Activated naive CD8-positive, alpha-beta T cell treated with anti-CD3 and anti-CD28 coated beads, Interleukin-2, amount 50 U/mL, for 24 hours (primary cell): ENCODE results near the gene NECAP2.

Experiments
- ATAC-seq: fragments of 150-1000 bp; cut with Tn5 transposase; one replicate; pipeline ENCODE4 v1.10.0; 2021
- DNase-seq: peaks from one replicate; pipeline ENCODE4 v3.0.0; 2021
- H3K27ac Mint-ChIP-seq: one replicate; pipeline ENCODE4 v1.8.0; 2021; ENCODE audit warnings: mild to moderate bottlenecking, mixed read lengths
- H3K27me3 Mint-ChIP-seq: one replicate; pipeline ENCODE4 v1.8.0; 2021; ENCODE audit warnings: mixed read lengths
- H3K36me3 Mint-ChIP-seq: one replicate; pipeline ENCODE4 v1.8.0; 2021; ENCODE audit warnings: low read depth, mixed read lengths
- H3K4me1 Mint-ChIP-seq: one replicate; pipeline ENCODE4 v1.8.0; 2021; ENCODE audit warnings: mixed read lengths
- H3K4me3 Mint-ChIP-seq: one replicate; pipeline ENCODE4 v1.8.0; 2021; ENCODE audit warnings: mild to moderate bottlenecking, moderate library complexity, mixed read lengths
- H3K9me3 Mint-ChIP-seq: one replicate; pipeline ENCODE4 v1.8.0; 2021; ENCODE audit warnings: mixed read lengths

Gene NECAP2

DNA sequence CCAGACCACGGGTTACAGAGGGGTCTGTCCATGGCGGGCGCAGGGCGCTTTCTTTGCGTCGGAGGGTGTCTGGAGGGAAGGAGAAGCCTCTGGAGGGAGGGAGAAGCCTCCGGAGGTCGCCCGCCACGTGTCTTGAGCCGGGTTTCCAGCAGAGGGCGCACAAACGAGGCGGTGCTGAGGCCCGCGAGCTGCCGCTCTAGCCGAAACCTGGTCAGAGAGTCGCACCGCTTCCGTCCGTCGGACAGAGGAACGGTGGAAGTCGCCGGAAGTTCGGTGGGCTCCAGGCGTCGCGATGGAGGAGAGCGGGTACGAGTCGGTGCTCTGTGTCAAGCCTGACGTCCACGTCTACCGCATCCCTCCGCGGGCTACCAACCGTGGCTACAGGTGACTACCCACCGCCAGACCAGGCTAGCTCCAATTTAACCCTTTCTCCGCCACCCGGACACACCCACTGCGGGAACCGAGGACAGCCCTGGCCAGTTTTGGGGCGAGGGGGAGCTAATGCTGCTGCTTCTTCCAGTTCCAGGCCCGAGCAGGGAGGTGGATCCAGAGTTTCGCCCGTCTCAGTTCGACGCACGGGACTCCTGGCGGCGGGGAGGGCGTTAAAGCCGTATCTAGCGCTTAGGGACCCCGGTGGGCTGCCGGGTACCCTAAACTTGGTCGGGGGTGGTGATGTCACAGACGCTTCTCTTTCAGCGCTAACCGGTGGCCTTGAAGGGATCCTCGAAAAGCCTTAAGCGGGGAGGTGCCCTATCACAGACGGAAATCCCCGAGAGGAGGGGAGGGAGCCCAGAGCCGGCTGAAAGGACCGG is at the start of gene NECAP2:
NECAP2 (plus strand) TSS at position 255 of the 812 bp plus-strand sequence; CDS start at position 293, 38 bp downstream.
- ATAC-seq (peak; percentile 94), DNase-seq (peak; percentile 99)
- H3K9me3 Mint-ChIP-seq = no peaks in the 10 kb centered on the region
- H3K27me3 Mint-ChIP-seq = no peaks in the 10 kb centered on the region
- peak within 1 kb of the TSS; percentile 89 for H3K4me3 Mint-ChIP-seq
- H3K27ac Mint-ChIP-seq = peak within 1 kb of the TSS; percentile 85
- peaks cover 42% of the 10 kb centered on the region for H3K4me1 Mint-ChIP-seq
- peaks cover 8% of the 10 kb centered on the region for H3K36me3 Mint-ChIP-seq

GRCh38 chr1:16391411-16391810 is 49.1 kb upstream of the NECAP2 start:
- peak overlapping the region; percentile 87 for H3K27ac Mint-ChIP-seq
- peaks cover 73% of the 10 kb centered on the region for H3K4me1 Mint-ChIP-seq
- peak; percentile 64 for ATAC-seq
- H3K4me3 Mint-ChIP-seq = no peak overlapping the region
- no peaks in the 10 kb centered on the region for H3K9me3 Mint-ChIP-seq
- no peaks in the 10 kb centered on the region for H3K27me3 Mint-ChIP-seq
- peak; percentile 21 for DNase-seq
- H3K36me3 Mint-ChIP-seq = peaks cover 17% of the 10 kb centered on the region

GRCh38 chr1:16392740-16393569 is 47.6 kb upstream of the NECAP2 start:
- Mint-ChIP-seq H3K4me1 (peaks cover 71% of the 10 kb centered on the region), H3K36me3 (peaks cover 20% of the 10 kb centered on the region), H3K27me3 (no peaks in the 10 kb centered on the region)

DNA sequence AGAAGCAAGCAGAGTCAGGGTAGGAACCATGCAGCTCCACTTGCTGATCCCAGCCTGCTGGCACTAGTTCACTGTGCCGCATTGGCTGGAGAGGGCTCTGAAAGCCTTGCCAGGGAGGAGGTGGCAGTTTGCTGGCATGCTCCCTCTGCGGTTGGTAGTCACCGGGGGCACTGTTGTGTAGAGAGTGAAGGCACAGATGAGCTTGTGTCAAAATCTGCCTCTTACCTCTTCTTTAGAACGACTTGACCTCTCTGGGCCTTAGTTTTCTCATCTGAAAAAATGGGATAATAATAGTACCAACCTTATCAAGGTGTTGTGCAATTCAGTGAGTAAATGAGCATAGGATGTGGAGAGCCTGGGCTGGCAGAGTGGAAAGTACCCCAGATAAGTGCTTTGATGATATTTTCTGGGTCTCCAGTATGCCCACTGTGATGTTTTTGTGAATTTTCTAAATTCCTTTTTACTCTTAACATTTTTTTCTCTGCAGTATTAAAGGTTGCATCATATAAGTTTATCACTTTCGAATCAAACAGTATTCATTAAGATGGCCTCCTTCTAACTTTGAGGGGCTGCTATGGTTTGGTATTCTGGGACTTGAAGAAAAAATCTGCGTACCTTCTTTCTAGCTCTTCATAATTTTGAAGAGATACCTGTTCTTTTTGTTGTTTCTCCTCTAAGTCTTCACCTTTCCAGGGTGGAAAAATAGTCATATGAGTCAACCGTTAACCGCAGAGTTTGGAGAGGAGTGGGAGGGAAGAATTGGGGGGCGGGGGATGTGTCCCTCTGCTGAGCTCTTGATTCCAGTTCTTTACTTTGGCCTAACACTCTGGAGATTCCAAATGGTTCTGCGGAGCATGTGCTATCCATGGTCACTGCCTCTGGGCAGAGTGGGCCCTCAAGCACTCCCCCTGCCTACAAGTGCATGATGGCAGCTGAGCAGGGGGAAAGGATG is 46.7 kb upstream of the NECAP2 start:
- H3K27me3 Mint-ChIP-seq = no peaks in the 10 kb centered on the region
- ATAC-seq (no peak), DNase-seq (no peak)
- H3K27ac Mint-ChIP-seq = peak overlapping the region; percentile 62
- no peak overlapping the region for H3K4me3 Mint-ChIP-seq
- H3K36me3 Mint-ChIP-seq = peaks cover 20% of the 10 kb centered on the region
- H3K9me3 Mint-ChIP-seq = no peaks in the 10 kb centered on the region
- peaks cover 66% of the 10 kb centered on the region for H3K4me1 Mint-ChIP-seq

More at GRCh38 chr1:16392740-16393569, 47.6 kb upstream of the NECAP2 start:
- ATAC-seq (no peak), DNase-seq (no peak)
- H3K27ac Mint-ChIP-seq = peak overlapping the region; percentile 87
- H3K4me3 Mint-ChIP-seq = no peak overlapping the region
- no peaks in the 10 kb centered on the region for H3K9me3 Mint-ChIP-seq

DNA sequence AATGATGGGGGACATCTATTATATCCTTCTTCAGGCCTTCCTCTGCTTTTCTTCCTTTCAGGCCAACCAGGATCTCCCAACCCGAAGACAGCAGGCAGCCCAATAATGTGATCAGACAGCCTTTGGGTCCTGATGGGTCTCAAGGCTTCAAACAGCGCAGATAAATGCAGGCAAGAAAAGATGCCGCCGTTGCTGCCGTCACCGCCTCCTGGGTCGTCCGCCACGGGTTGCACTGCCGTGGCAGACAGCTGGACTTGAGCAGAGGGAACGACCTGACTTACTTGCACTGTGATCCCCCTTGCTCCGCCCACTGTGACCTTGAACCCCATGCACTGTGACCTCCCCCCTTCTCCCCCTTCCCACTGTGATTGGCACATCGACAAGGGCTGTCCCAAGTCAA is 45.5 kb upstream of the NECAP2 start:
- Mint-ChIP-seq H3K36me3 (peaks cover 22% of the 10 kb centered on the region), H3K4me1 (peaks cover 59% of the 10 kb centered on the region), H3K27me3 (no peaks in the 10 kb centered on the region), H3K27ac (no peak overlapping the region), H3K9me3 (no peaks in the 10 kb centered on the region), H3K4me3 (no peak overlapping the region)
- no peak for ATAC-seq
- no peak for DNase-seq

DNA sequence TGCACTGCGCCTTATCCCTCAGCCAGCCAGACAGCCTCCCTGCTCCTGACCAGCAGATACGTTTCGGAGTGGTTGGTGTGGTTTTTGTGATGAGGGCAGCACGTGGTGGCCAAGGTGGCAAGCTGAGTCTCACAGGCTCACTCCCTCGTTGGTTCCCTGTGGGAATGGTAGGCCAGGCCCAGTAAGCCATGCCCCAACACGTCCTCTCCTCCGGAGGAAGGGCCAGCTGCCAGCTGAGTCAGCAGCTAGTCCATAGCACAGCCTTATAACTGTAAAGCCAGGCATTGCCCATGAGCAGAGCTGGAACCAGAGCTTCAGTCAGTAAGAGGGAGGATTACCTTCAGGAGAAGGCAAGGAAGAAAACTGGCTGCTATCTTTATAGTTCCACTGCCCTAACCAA is 43.9 kb upstream of the NECAP2 start:
- Mint-ChIP-seq H3K36me3 (peaks cover 21% of the 10 kb centered on the region), H3K27me3 (no peaks in the 10 kb centered on the region), H3K4me1 (peaks cover 43% of the 10 kb centered on the region), H3K27ac (peak overlapping the region; percentile 76), H3K9me3 (no peaks in the 10 kb centered on the region), H3K4me3 (no peak overlapping the region)
- ATAC-seq (no peak), DNase-seq (no peak)

DNA sequence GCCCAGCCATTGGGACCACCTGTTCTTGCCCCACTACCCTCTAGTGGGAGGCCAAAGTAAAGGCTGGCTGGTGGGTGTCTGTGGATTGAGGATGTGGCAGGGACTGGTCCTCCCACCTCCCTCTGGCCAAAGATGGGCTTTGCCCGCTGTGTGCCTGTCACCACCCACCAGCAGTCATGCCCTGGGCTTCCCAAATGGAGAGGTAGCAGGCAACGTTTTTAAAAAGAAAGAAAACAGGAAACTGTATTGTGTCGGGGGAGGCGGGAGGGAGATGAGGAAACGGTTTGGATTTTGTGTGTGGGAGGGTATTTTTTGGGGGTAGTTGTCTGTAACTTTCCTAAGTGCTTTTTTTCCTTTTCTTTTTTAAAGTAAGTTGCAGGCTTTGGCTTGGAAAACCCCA is 43.4 kb upstream of the NECAP2 start:
- no peaks in the 10 kb centered on the region for H3K9me3 Mint-ChIP-seq
- peaks cover 19% of the 10 kb centered on the region for H3K36me3 Mint-ChIP-seq
- H3K27ac Mint-ChIP-seq = peak overlapping the region; percentile 76
- no peak for DNase-seq
- H3K27me3 Mint-ChIP-seq = no peaks in the 10 kb centered on the region
- ATAC-seq = no peak
- H3K4me3 Mint-ChIP-seq = no peak overlapping the region
- H3K4me1 Mint-ChIP-seq = peaks cover 37% of the 10 kb centered on the region

DNA sequence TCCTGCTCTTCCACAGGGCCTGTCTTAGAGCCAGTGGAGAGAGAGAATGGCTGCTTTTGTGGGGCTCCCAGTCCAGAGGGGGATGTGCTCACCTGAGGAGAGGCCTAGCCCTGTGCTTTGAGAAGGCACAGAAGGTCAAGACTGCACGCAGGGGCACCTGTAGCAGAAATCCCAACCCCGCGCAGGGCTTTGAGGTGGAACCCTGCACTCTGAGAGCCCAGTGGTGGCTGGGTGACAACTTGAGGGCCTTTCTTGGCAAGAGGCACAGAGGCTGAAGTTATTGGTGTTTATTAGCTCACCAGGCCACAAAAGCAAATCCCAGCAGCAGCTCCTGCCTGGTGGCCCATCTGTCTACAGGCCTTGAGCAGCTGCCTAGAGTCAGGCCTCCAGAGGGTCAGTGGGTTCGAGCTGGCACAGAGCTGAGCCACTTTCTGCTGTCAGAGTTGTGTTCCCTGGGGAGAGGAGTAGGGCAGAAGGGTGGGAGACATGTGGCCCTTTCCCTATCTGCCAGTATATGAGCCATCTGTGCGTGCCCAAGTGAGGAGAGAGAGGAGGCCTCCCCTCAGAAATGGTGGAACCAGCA is 42.1 kb upstream of the NECAP2 start:
- Mint-ChIP-seq H3K36me3 (peaks cover 12% of the 10 kb centered on the region), H3K9me3 (no peaks in the 10 kb centered on the region), H3K27ac (peak overlapping the region; percentile 76)

GRCh38 chr1:16402742-16403141 is 37.8 kb upstream of the NECAP2 start:
- Mint-ChIP-seq H3K4me1 (peaks cover 4% of the 10 kb centered on the region), H3K36me3 (peaks cover 4% of the 10 kb centered on the region), H3K4me3 (no peak overlapping the region), H3K27me3 (no peaks in the 10 kb centered on the region), H3K9me3 (no peaks in the 10 kb centered on the region), H3K27ac (no peak overlapping the region)
- ATAC-seq = no peak
- no peak for DNase-seq

More for the DNA sequence above, 42.1 kb upstream of the NECAP2 start:
- Mint-ChIP-seq H3K27me3 (no peaks in the 10 kb centered on the region), H3K4me1 (peaks cover 24% of the 10 kb centered on the region), H3K4me3 (no peak overlapping the region)
- no peak for ATAC-seq
- no peak for DNase-seq

GRCh38 chr1:16405441-16405840 is 35.1 kb upstream of the NECAP2 start:
- H3K9me3 Mint-ChIP-seq = no peaks in the 10 kb centered on the region
- no peak overlapping the region for H3K4me3 Mint-ChIP-seq
- H3K4me1 Mint-ChIP-seq = no peaks in the 10 kb centered on the region
- no peaks in the 10 kb centered on the region for H3K27me3 Mint-ChIP-seq
- DNase-seq (no peak), ATAC-seq (no peak)
- H3K36me3 Mint-ChIP-seq = no peaks in the 10 kb centered on the region
- no peak overlapping the region for H3K27ac Mint-ChIP-seq

DNA sequence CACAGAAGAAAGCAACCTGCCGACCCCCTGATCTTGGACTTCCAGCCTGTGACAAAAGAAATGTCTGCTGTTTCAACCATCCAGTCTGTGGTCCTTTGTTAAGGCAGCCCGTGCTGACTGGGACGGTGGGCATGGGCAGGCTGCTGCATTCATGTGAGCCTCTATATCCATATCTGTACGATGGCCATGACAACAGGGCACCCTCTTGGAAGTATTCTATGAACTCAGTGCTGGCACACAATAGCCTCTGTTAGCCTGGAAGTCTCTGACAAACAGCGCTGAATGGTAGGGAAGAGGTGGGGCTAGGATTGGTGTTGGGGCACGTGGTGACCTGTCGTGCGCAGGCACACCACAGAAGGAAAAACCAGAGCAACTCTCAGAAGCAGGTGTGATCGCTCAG is 33.7 kb upstream of the NECAP2 start:
- DNase-seq = no peak
- H3K27ac Mint-ChIP-seq = no peak overlapping the region
- H3K36me3 Mint-ChIP-seq = no peaks in the 10 kb centered on the region
- no peaks in the 10 kb centered on the region for H3K27me3 Mint-ChIP-seq
- H3K4me3 Mint-ChIP-seq = no peak overlapping the region
- ATAC-seq = no peak
- no peaks in the 10 kb centered on the region for H3K4me1 Mint-ChIP-seq
- H3K9me3 Mint-ChIP-seq = no peaks in the 10 kb centered on the region

- ATAC-seq (no peak), DNase-seq (no peak)
- Mint-ChIP-seq H3K4me3 (no peak overlapping the region), H3K27ac (no peak overlapping the region), H3K9me3 (no peaks in the 10 kb centered on the region), H3K36me3 (no peaks in the 10 kb centered on the region), H3K4me1 (no peaks in the 10 kb centered on the region), H3K27me3 (peaks cover 2% of the 10 kb centered on the region)
These were observed 30.9 kb upstream of the NECAP2 start for GRCh38 chr1:16409536-16410152.

DNA sequence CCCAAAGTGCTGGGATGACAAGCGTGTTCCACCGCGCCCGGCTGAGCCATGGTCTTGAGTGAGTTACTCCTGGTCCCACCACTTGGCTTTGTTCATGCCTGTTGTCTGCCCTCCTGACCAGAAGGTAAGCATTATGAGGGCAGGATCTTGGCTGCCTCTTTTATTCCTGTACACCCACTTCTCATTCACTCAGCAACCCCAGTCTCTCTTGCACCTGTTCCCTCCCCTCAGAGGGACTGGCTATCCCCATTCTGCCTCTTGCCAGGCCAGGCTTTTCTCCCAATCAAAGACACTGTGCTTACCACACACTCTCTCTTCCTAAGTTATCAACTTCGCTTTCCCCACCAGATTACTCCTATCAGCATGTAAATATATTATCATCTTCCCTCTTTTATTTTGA is 29.7 kb upstream of the NECAP2 start:
- H3K4me3 Mint-ChIP-seq = no peak overlapping the region
- H3K4me1 Mint-ChIP-seq = no peaks in the 10 kb centered on the region
- no peaks in the 10 kb centered on the region for H3K36me3 Mint-ChIP-seq
- ATAC-seq (no peak), DNase-seq (no peak)
- peaks cover 2% of the 10 kb centered on the region for H3K27me3 Mint-ChIP-seq
- no peak overlapping the region for H3K27ac Mint-ChIP-seq
- H3K9me3 Mint-ChIP-seq = no peaks in the 10 kb centered on the region
